Ishikawa (cell line): Measurements from ENCODE around the gene MAN2C1.

Source experiments
- EGR1 ChIP-seq: IDR thresholded peaks from 2 replicates; pipeline ENCODE4 v1.6.1; 2012
- EP300 ChIP-seq: IDR thresholded peaks from 2 replicates; pipeline ENCODE4 v1.6.1; 2012; ENCODE audit warnings: borderline replicate concordance
- RAD21 ChIP-seq: IDR thresholded peaks from 2 replicates; pipeline ENCODE4 v1.6.1; 2012; ENCODE audit warnings: low read depth
- YY1 ChIP-seq: IDR thresholded peaks from 2 replicates; pipeline ENCODE4 v1.6.1; 2012; ENCODE audit warnings: low read depth
- TF ChIP-seq, protein P1 (sequence below): IDR thresholded peaks from 2 replicates; pipeline ENCODE4 v1.6.1; 2012

DNA sequence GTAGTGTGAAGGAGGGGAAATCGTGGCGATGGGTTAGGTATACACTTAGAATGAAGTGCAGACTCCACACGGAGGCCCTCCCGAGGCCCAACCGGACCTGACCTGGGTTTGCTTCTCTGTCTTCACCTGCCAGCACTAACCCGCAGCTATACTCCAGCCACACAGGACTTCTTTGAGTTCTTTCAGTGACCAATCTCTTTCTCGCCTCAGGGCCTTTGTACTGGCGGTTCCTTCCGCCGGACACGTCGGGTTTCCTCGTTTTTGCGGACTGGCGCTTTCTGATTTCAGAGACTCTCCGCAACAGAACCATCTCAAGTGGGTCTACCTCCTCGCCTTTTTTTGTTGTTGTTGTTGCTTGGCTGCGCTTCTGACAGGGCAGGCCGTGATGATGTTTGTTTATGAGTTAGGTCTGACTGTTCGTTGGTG lies 21.6 kb downstream of the MAN2C1 start, which contains the start of gene NEIL1:
- TF ChIP-seq, protein P1, sequence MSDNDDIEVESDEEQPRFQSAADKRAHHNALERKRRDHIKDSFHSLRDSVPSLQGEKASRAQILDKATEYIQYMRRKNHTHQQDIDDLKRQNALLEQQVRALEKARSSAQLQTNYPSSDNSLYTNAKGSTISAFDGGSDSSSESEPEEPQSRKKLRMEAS: no peak
- TF ChIP-seq EGR1 (no peak), RAD21 (no peak), EP300 (no peak), YY1 (no peak)
